ENCODE measurements around the gene SMAD6.

Gene SMAD6

GRCh38 chr15:66711862-66712261, 9.8 kb downstream of the SMAD6 start:
- H3K4me1 ChIP-seq (ENCODE audit: control insufficient read depth, insufficient read depth, low read length, unreplicated experiment), result peaks cover 26% of the 10 kb centered on the region
- H3K36me3 ChIP-seq (ENCODE audit: insufficient read depth, low read length), result peaks cover 10% of the 10 kb centered on the region; the same call in 1 of the 2 replicates
- H3K4me3 ChIP-seq (ENCODE audit: low read depth, low read length), result no peak overlapping the region
- no peak overlapping the region for H3K27ac ChIP-seq (ENCODE audit: low read depth, low read length)
- H3K27me3 ChIP-seq (ENCODE audit: insufficient read depth, low read length), result no peaks in the 10 kb centered on the region
- peaks cover 5% of the 10 kb centered on the region for H3K79me2 ChIP-seq (ENCODE audit: control insufficient read depth, insufficient read depth, low read length, unreplicated experiment)
- H2AFZ ChIP-seq (ENCODE audit: low read length, unreplicated experiment), result no peak overlapping the region

- H3K4me1 ChIP-seq (ENCODE audit: control insufficient read depth, insufficient read depth, low read length, unreplicated experiment), result peaks cover 23% of the 10 kb centered on the region
Observed at GRCh38 chr15:66713843-66714508, 11.9 kb downstream of the SMAD6 start.

GRCh38 chr15:66714543-66714981, 12.5 kb downstream of the SMAD6 start:
- Histone ChIP-seq H3K36me3 (ENCODE audit: insufficient read depth, low read length) (peaks cover 13% of the 10 kb centered on the region; the same call in 1 of the 2 replicates), H3K27me3 (ENCODE audit: insufficient read depth, low read length) (no peaks in the 10 kb centered on the region), H3K4me1 (ENCODE audit: control insufficient read depth, insufficient read depth, low read length, unreplicated experiment) (peaks cover 27% of the 10 kb centered on the region), H2AFZ (ENCODE audit: low read length, unreplicated experiment) (no peak overlapping the region), H3K4me3 (ENCODE audit: low read depth, low read length) (no peak overlapping the region), H3K27ac (ENCODE audit: low read depth, low read length) (no peak overlapping the region), H3K79me2 (ENCODE audit: control insufficient read depth, insufficient read depth, low read length, unreplicated experiment) (peaks cover 12% of the 10 kb centered on the region)

More at GRCh38 chr15:66713843-66714508, 11.9 kb downstream of the SMAD6 start:
- no peak overlapping the region for H3K27ac ChIP-seq (ENCODE audit: low read depth, low read length)
- H3K4me3 ChIP-seq (ENCODE audit: low read depth, low read length), result no peak overlapping the region
- no peaks in the 10 kb centered on the region for H3K27me3 ChIP-seq (ENCODE audit: insufficient read depth, low read length)
- H3K79me2 ChIP-seq (ENCODE audit: control insufficient read depth, insufficient read depth, low read length, unreplicated experiment), result peaks cover 12% of the 10 kb centered on the region
- H3K36me3 ChIP-seq (ENCODE audit: insufficient read depth, low read length), result peaks cover 13% of the 10 kb centered on the region; the same call in 1 of the 2 replicates
- H2AFZ ChIP-seq (ENCODE audit: low read length, unreplicated experiment), result no peak overlapping the region

GRCh38 chr15:66715181-66715624, 13.2 kb downstream of the SMAD6 start:
- Histone ChIP-seq H3K4me1 (ENCODE audit: control insufficient read depth, insufficient read depth, low read length, unreplicated experiment) (peaks cover 33% of the 10 kb centered on the region), H3K79me2 (ENCODE audit: control insufficient read depth, insufficient read depth, low read length, unreplicated experiment) (peaks cover 12% of the 10 kb centered on the region), H3K27ac (ENCODE audit: low read depth, low read length) (no peak overlapping the region), H3K27me3 (ENCODE audit: insufficient read depth, low read length) (no peaks in the 10 kb centered on the region), H3K36me3 (ENCODE audit: insufficient read depth, low read length) (peaks cover 13% of the 10 kb centered on the region; the same call in 1 of the 2 replicates), H3K4me3 (ENCODE audit: low read depth, low read length) (no peak overlapping the region), H2AFZ (ENCODE audit: low read length, unreplicated experiment) (no peak overlapping the region)

- peaks cover 13% of the 10 kb centered on the region; the same call in 1 of the 2 replicates for H3K36me3 ChIP-seq (ENCODE audit: insufficient read depth, low read length)
- H3K4me1 ChIP-seq (ENCODE audit: control insufficient read depth, insufficient read depth, low read length, unreplicated experiment), result peaks cover 40% of the 10 kb centered on the region
- H2AFZ ChIP-seq (ENCODE audit: low read length, unreplicated experiment), result no peak overlapping the region
- H3K27ac ChIP-seq (ENCODE audit: low read depth, low read length), result no peak overlapping the region
- no peak overlapping the region for H3K4me3 ChIP-seq (ENCODE audit: low read depth, low read length)
- peaks cover 16% of the 10 kb centered on the region for H3K79me2 ChIP-seq (ENCODE audit: control insufficient read depth, insufficient read depth, low read length, unreplicated experiment)
- H3K27me3 ChIP-seq (ENCODE audit: insufficient read depth, low read length), result no peaks in the 10 kb centered on the region
Observed at GRCh38 chr15:66715720-66716655, 14.0 kb downstream of the SMAD6 start.

GRCh38 chr15:66716656-66717020, 14.6 kb downstream of the SMAD6 start:
- Histone ChIP-seq H3K4me3 (ENCODE audit: low read depth, low read length) (no peak overlapping the region), H3K27ac (ENCODE audit: low read depth, low read length) (no peak overlapping the region), H2AFZ (ENCODE audit: low read length, unreplicated experiment) (no peak overlapping the region), H3K4me1 (ENCODE audit: control insufficient read depth, insufficient read depth, low read length, unreplicated experiment) (peaks cover 47% of the 10 kb centered on the region), H3K79me2 (ENCODE audit: control insufficient read depth, insufficient read depth, low read length, unreplicated experiment) (peaks cover 22% of the 10 kb centered on the region), H3K36me3 (ENCODE audit: insufficient read depth, low read length) (peaks cover 13% of the 10 kb centered on the region; the same call in 1 of the 2 replicates), H3K27me3 (ENCODE audit: insufficient read depth, low read length) (no peaks in the 10 kb centered on the region)

GRCh38 chr15:66718220-66718988, 16.4 kb downstream of the SMAD6 start:
- Histone ChIP-seq H2AFZ (ENCODE audit: low read length, unreplicated experiment) (no peak overlapping the region), H3K36me3 (ENCODE audit: insufficient read depth, low read length) (peaks cover 13% of the 10 kb centered on the region; the same call in 1 of the 2 replicates), H3K79me2 (ENCODE audit: control insufficient read depth, insufficient read depth, low read length, unreplicated experiment) (peaks cover 28% of the 10 kb centered on the region), H3K4me3 (ENCODE audit: low read depth, low read length) (no peak overlapping the region), H3K27ac (ENCODE audit: low read depth, low read length) (no peak overlapping the region), H3K27me3 (ENCODE audit: insufficient read depth, low read length) (no peaks in the 10 kb centered on the region), H3K4me1 (ENCODE audit: control insufficient read depth, insufficient read depth, low read length, unreplicated experiment) (peaks cover 61% of the 10 kb centered on the region)

- H3K79me2 ChIP-seq (ENCODE audit: control insufficient read depth, insufficient read depth, low read length, unreplicated experiment), result peaks cover 26% of the 10 kb centered on the region
- H3K36me3 ChIP-seq (ENCODE audit: insufficient read depth, low read length), result peaks cover 13% of the 10 kb centered on the region; the same call in 1 of the 2 replicates
Observed at GRCh38 chr15:66719471-66719870, 17.4 kb downstream of the SMAD6 start.

GRCh38 chr15:66720206-66721010, 18.4 kb downstream of the SMAD6 start:
- peak overlapping the region; percentile 68 for H3K27ac ChIP-seq (ENCODE audit: low read depth, low read length)
- H3K36me3 ChIP-seq (ENCODE audit: insufficient read depth, low read length), result peaks cover 13% of the 10 kb centered on the region; the same call in 1 of the 2 replicates
- peaks cover 46% of the 10 kb centered on the region for H3K4me1 ChIP-seq (ENCODE audit: control insufficient read depth, insufficient read depth, low read length, unreplicated experiment)
- no peaks in the 10 kb centered on the region for H3K27me3 ChIP-seq (ENCODE audit: insufficient read depth, low read length)
- H2AFZ ChIP-seq (ENCODE audit: low read length, unreplicated experiment), result no peak overlapping the region
- H3K4me3 ChIP-seq (ENCODE audit: low read depth, low read length), result no peak overlapping the region; the same call in 1 of the 2 replicates
- H3K79me2 ChIP-seq (ENCODE audit: control insufficient read depth, insufficient read depth, low read length, unreplicated experiment), result peaks cover 30% of the 10 kb centered on the region

More at GRCh38 chr15:66719471-66719870, 17.4 kb downstream of the SMAD6 start:
- no peak overlapping the region for H2AFZ ChIP-seq (ENCODE audit: low read length, unreplicated experiment)
- no peaks in the 10 kb centered on the region for H3K27me3 ChIP-seq (ENCODE audit: insufficient read depth, low read length)
- H3K27ac ChIP-seq (ENCODE audit: low read depth, low read length), result peak overlapping the region; percentile 68
- peaks cover 52% of the 10 kb centered on the region for H3K4me1 ChIP-seq (ENCODE audit: control insufficient read depth, insufficient read depth, low read length, unreplicated experiment)
- no peak overlapping the region for H3K4me3 ChIP-seq (ENCODE audit: low read depth, low read length)

All from ACC112 (cell line).